ENCODE data around the gene DRD3.

- TF ChIP-seq CTCF (conservative IDR thresholded peaks at IDR 0.05 in 1 of 2, IDR thresholded peaks at IDR 0.05 in 1 of 2; ENCODE audit: extremely low read depth in 1 of 2, insufficient read depth in 1 of 2, low read depth in 1 of 2, low read length in 2 of 2) (no peak), EZH2 (IDR thresholded peaks at IDR 0.05; ENCODE audit: borderline replicate concordance, low read length) (no peak)
Observed at GRCh38 chr3:114103181-114103580, 75.7 kb downstream of the DRD3 start.
